Transverse colon (tissue), 4 donors: ENCODE results near the gene HYCC2.
"Not testable (repeated sequence)": the region's sequence is repeated elsewhere in the genome, so short reads cannot be mapped to it uniquely, and the experiment has no call there.

Experiments used
- POLR2A ChIP-seq: fragments of 450-650 bp; IDR thresholded peaks from one replicate; pipeline ENCODE4 v1.6.1; 2016; ENCODE audit warnings: antibody characterized with exemption, mild to moderate bottlenecking, moderate library complexity
- POLR2AphosphoS5 ChIP-seq, 3 donors: sonication (generic); formaldehyde crosslinking; IDR thresholded peaks; one replicate each; pipeline ENCODE4 v1.6.1; 2016; ENCODE audit warnings: antibody characterized with exemption in 3 of 3
- TF ChIP-seq, protein P1 (sequence below), 5 experiments: fragments of 200-600 bp in 3 of 5; fragments of 450-650 bp in 2 of 5; sonication (generic) in 3 of 5; IDR thresholded peaks; 1 replicate in 2 of 5; 2 replicates in 3 of 5; pipeline ENCODE4 v1.5.1; 2016 to 2017; ENCODE audit warnings: antibody characterized with exemption in 5 of 5, inconsistent platforms in 3 of 5, mild to moderate bottlenecking in 2 of 5, moderate library complexity in 1 of 5

DNA sequence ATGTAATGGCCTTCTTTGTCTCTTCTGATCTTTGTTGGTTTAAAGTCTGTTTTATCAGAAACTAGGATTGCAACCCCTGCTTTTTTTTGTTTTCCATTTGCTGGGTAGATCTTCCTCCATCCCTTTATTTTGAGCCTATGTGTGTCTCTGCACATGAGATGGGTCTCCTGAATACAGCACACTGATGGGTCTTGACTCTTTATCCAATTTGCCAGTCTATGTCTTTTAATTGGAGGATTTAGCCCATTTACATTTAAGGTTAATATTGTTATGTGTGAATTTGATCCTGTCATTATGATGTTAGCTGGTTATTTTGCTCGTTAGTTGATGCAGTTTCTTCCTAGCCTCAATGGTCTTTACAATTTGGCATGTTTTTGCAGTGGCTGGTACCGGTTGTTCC, 37.1 kb downstream of the HYCC2 start:
- TF ChIP-seq, protein P1, sequence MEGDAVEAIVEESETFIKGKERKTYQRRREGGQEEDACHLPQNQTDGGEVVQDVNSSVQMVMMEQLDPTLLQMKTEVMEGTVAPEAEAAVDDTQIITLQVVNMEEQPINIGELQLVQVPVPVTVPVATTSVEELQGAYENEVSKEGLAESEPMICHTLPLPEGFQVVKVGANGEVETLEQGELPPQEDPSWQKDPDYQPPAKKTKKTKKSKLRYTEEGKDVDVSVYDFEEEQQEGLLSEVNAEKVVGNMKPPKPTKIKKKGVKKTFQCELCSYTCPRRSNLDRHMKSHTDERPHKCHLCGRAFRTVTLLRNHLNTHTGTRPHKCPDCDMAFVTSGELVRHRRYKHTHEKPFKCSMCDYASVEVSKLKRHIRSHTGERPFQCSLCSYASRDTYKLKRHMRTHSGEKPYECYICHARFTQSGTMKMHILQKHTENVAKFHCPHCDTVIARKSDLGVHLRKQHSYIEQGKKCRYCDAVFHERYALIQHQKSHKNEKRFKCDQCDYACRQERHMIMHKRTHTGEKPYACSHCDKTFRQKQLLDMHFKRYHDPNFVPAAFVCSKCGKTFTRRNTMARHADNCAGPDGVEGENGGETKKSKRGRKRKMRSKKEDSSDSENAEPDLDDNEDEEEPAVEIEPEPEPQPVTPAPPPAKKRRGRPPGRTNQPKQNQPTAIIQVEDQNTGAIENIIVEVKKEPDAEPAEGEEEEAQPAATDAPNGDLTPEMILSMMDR (IDR thresholded peaks at IDR 0.05), result not testable (repeated sequence)
- not testable (repeated sequence) for TF ChIP-seq POLR2AphosphoS5 (IDR thresholded peaks at IDR 0.05); POLR2A
